Measurements from ENCODE around the gene KIF6.

DNA sequence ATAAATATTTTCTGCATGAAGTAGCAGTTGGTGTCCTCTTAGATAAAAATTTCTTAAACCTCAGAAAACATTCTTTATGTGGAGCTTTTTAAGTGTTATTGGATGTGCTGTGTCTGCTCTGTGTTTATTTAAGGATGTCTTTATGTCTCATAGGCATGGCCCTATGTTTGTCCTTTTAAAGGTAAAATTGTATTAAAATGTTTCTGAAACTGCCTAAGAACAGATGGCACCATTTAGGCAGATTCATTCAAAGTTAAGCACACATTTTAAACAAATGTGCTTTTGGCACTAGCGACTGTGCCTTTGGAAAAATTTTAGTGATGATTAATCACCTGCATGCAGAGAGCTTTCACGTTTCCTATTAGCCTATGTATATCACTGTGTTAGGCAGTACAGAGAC lies 125.2 kb downstream of the KIF6 start:
- TF ChIP-seq, protein P1, sequence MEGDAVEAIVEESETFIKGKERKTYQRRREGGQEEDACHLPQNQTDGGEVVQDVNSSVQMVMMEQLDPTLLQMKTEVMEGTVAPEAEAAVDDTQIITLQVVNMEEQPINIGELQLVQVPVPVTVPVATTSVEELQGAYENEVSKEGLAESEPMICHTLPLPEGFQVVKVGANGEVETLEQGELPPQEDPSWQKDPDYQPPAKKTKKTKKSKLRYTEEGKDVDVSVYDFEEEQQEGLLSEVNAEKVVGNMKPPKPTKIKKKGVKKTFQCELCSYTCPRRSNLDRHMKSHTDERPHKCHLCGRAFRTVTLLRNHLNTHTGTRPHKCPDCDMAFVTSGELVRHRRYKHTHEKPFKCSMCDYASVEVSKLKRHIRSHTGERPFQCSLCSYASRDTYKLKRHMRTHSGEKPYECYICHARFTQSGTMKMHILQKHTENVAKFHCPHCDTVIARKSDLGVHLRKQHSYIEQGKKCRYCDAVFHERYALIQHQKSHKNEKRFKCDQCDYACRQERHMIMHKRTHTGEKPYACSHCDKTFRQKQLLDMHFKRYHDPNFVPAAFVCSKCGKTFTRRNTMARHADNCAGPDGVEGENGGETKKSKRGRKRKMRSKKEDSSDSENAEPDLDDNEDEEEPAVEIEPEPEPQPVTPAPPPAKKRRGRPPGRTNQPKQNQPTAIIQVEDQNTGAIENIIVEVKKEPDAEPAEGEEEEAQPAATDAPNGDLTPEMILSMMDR (IDR thresholded peaks at IDR 0.05), result no peak
- no peak for TF ChIP-seq POLR2A (IDR thresholded peaks at IDR 0.05)

All from uterus (tissue), 2 donors.